ENCODE results near the gene APLP1.
"Not testable (repeated sequence)": the region's sequence is repeated elsewhere in the genome, so short reads cannot be mapped to it uniquely, and the experiment has no call there.

APLP1 gene

GRCh38 chr19:35885904-35886303 lies 17.5 kb downstream of the APLP1 start:
- H3K4me3 ChIP-seq (ENCODE audit: low read length), result no peak overlapping the region
- no peak for TF ChIP-seq CTCF (conservative IDR thresholded peaks at IDR 0.05; ENCODE audit: low read depth, low read length)
- no peak for DNase-seq (ENCODE audit: low read depth)

- no peak overlapping the region for H3K4me3 ChIP-seq (ENCODE audit: low read length)
- no peak for TF ChIP-seq CTCF (conservative IDR thresholded peaks at IDR 0.05; ENCODE audit: low read depth, low read length)
- no peak for DNase-seq (ENCODE audit: low read depth)
Measured at GRCh38 chr19:35887197-35887596, 18.8 kb downstream of the APLP1 start.

- H3K4me3 ChIP-seq (ENCODE audit: low read length), result no peak overlapping the region
- DNase-seq (ENCODE audit: low read depth), result no peak
- no peak for TF ChIP-seq CTCF (conservative IDR thresholded peaks at IDR 0.05; ENCODE audit: low read depth, low read length)
Measured at GRCh38 chr19:35888398-35888797, 20.0 kb downstream of the APLP1 start.

- DNase-seq (ENCODE audit: low read depth), result no peak
- TF ChIP-seq CTCF (conservative IDR thresholded peaks at IDR 0.05; ENCODE audit: low read depth, low read length), result no peak
- no peak overlapping the region for H3K4me3 ChIP-seq (ENCODE audit: low read length)
Measured at GRCh38 chr19:35889370-35890112, 21.2 kb downstream of the APLP1 start.

GRCh38 chr19:35890113-35890650 lies 21.8 kb downstream of the APLP1 start:
- H3K4me3 ChIP-seq (ENCODE audit: low read length), result no peak overlapping the region
- DNase-seq (ENCODE audit: low read depth), result no peak
- TF ChIP-seq CTCF (conservative IDR thresholded peaks at IDR 0.05; ENCODE audit: low read depth, low read length), result no peak

GRCh38 chr19:35891819-35892218 lies 23.4 kb downstream of the APLP1 start:
- not testable (repeated sequence) for DNase-seq (ENCODE audit: low read depth)

GRCh38 chr19:35894342-35894741 lies 26.0 kb downstream of the APLP1 start:
- no peak for TF ChIP-seq CTCF (conservative IDR thresholded peaks at IDR 0.05; ENCODE audit: low read depth, low read length)
- no peak overlapping the region for H3K4me3 ChIP-seq (ENCODE audit: low read length)
- no peak for DNase-seq (ENCODE audit: low read depth)

More at GRCh38 chr19:35891819-35892218, 23.4 kb downstream of the APLP1 start:
- H3K4me3 ChIP-seq (ENCODE audit: low read length), result not testable (repeated sequence)

All from retinal pigment epithelial cell (primary cell).